22Rv1 (cell line): ENCODE measurements around the gene IQGAP2.
A peak's percentile ranks its signal among the peaks of the same experiment; 100 is the strongest.

Source experiments
- H3K27ac ChIP-seq: fragments of 450-650 bp; 2 replicates; pipeline ENCODE4 v1.5.1; 2017
- CTCF ChIP-seq: fragments of 450-650 bp; IDR thresholded peaks from 2 replicates; pipeline ENCODE4 v1.5.1; 2017; ENCODE audit warnings: mild to moderate bottlenecking
- ZFX ChIP-seq: fragments of 450-650 bp; IDR thresholded peaks from 2 replicates; pipeline ENCODE4 v1.6.1; 2017; ENCODE audit warnings: antibody characterized with exemption, borderline replicate concordance

IQGAP2 gene

DNA sequence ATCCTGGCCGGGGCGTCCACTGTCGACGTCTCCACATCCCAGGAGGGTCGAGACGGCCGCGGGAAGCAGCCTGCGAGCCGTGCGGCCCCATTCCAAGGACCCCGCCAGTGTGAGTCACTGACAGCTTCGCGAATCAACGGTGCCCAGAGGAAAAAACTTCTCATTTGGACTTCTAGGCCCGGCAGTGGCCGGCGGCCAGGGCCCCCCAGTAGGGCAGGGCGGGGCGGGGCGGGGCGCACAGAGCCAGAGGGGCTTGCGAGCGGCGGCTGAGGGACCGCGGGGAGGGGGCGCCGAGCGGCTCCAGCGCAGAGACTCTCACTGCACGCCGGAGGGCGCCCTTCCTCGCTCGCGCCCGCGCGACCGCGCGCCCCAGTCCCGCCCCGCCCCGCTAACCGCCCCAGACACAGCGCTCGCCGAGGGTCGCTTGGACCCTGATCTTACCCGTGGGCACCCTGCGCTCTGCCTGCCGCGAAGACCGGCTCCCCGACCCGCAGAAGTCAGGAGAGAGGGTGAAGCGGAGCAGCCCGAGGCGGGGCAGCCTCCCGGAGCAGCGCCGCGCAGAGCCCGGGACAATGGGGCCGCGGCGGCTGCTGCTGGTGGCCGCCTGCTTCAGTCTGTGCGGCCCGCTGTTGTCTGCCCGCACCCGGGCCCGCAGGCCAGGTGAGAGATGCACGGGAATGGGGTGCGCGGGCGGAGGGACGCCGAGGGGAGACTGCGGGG, 312.8 kb downstream of the IQGAP2 start, which contains the start of gene F2R:
TSS of gene F2R (plus strand) at position 391 of the 720 bp plus-strand sequence. CDS start at position 573, 182 bp downstream.
- H3K27ac ChIP-seq: no peak within 1 kb of the TSS

GRCh38 chr5:76716456-76717157, 313.5 kb downstream of the IQGAP2 start:
- TF ChIP-seq ZFX (no peak), CTCF (no peak)
- H3K27ac ChIP-seq: no peak overlapping the region

More for the DNA sequence above, 312.8 kb downstream of the IQGAP2 start, which contains the start of gene F2R:
- TF ChIP-seq CTCF: peak; percentile 75
- TF ChIP-seq ZFX: no peak

- no peak overlapping the region for H3K27ac ChIP-seq
- TF ChIP-seq CTCF: no peak
- no peak for TF ChIP-seq ZFX
Observed at GRCh38 chr5:76717222-76718083, 314.4 kb downstream of the IQGAP2 start.

GRCh38 chr5:76718381-76718832, 315.3 kb downstream of the IQGAP2 start:
- TF ChIP-seq ZFX (no peak), CTCF (no peak)
- H3K27ac ChIP-seq: no peak overlapping the region

DNA sequence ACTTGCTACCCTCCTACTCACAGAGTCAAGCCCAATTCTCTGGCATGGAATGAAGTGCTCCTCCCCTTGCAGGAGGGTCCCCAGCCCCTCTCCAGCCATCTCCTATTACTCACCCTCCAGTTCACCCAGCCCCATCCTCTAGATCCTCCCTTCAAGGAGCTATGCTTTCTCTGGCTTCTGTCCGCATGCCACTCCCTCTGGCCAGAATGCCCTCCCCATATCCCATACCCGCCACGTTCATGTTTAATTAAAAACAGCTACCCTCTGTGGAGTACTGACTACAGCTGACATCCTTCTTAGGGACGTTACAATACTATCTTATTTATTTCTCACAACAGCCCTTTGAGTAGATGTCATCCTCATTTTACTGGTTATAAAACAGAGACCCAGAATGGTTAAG, 315.8 kb downstream of the IQGAP2 start:
- TF ChIP-seq ZFX (no peak), CTCF (no peak)

DNA sequence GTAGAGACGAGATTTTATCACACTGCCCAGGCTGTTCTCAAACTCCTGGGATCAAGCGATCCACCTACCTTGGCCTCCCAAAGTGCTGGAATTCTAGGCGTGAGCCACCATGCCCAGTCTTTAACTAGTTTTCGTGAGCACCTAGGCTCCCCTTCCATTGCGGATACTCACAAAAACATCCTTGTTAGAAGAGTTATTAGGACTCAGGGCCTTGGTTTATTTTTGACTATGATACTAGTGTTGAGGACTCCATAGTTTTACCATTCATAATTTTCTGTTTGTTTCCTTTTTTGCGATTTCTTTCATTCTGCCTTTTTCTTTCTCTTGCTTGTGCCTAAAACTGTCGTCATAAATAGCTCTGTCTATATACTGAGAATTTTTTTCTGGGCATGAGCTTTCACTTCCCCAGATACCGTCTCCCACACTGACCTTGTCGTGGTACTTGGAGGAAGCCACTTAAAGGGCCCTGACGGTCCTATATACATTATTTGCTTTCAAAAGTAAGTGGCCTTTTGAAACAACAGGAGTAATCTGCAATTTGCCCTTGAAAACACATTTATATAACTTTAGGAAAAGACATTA, 318.0 kb downstream of the IQGAP2 start:
- no peak for TF ChIP-seq ZFX
- TF ChIP-seq CTCF: no peak
- H3K27ac ChIP-seq: no peak overlapping the region

More for the DNA sequence above, 315.8 kb downstream of the IQGAP2 start:
- H3K27ac ChIP-seq: no peak overlapping the region
